Activated effector memory CD4-positive, alpha-beta T cell treated with anti-CD3 and anti-CD28 coated beads, Interleukin-2, amount 50 U/mL, for 16 hours (primary cell): ENCODE measurements around the gene LDHD.

Experiments used
- DNase-seq: peaks from one replicate; pipeline ENCODE4 v3.0.0-alpha.2; 2020

Gene LDHD

GRCh38 chr16:75114179-75114945 is 2.2 kb downstream of the LDHD start:
- DNase-seq = no peak

- DNase-seq = no peak
Measured at GRCh38 chr16:75113541-75114121, 2.9 kb downstream of the LDHD start.

GRCh38 chr16:75112734-75113491 is 3.7 kb downstream of the LDHD start:
- DNase-seq = no peak

GRCh38 chr16:75111961-75112733 is 4.4 kb downstream of the LDHD start:
- no peak for DNase-seq

- DNase-seq = no peak
Measured at GRCh38 chr16:75111514-75111940, 5.1 kb downstream of the LDHD start.

- DNase-seq = peak; percentile 92
Measured at GRCh38 chr16:75110637-75111513, 5.7 kb downstream of the LDHD start.

- no peak for DNase-seq
Measured at GRCh38 chr16:75109732-75110243, 6.8 kb downstream of the LDHD start.

- DNase-seq = peak; percentile 92
Measured at GRCh38 chr16:75108792-75109731, 7.5 kb downstream of the LDHD start.

- DNase-seq = no peak
Measured at GRCh38 chr16:75107505-75107904, 9.1 kb downstream of the LDHD start.

GRCh38 chr16:75106351-75107274 is 10.0 kb downstream of the LDHD start:
- DNase-seq = no peak

GRCh38 chr16:75105306-75106061 is 11.1 kb downstream of the LDHD start:
- DNase-seq = no peak

- no peak for DNase-seq
Measured at GRCh38 chr16:75104836-75105235, 11.7 kb downstream of the LDHD start.

- DNase-seq = no peak
Measured at GRCh38 chr16:75103994-75104393, 12.6 kb downstream of the LDHD start.

- DNase-seq = no peak
Measured at GRCh38 chr16:75102595-75102994, 14.0 kb downstream of the LDHD start.

- DNase-seq = no peak
Measured at GRCh38 chr16:75101635-75102034, 14.9 kb downstream of the LDHD start.

- DNase-seq = no peak
Measured at GRCh38 chr16:75100603-75100990, 16.0 kb downstream of the LDHD start.

- peak; percentile 80 for DNase-seq
Measured at GRCh38 chr16:75099738-75100602, 16.6 kb downstream of the LDHD start.
